ENCODE data around the gene NOX5. TPM values are rescaled to one million over a fixed set of nuclear protein-coding genes. Genes with fewer than 3 reads are reported as not detected.

NOX5 gene
- total RNA-seq, 1 donor from 2014 or later, result not detected

DNA sequence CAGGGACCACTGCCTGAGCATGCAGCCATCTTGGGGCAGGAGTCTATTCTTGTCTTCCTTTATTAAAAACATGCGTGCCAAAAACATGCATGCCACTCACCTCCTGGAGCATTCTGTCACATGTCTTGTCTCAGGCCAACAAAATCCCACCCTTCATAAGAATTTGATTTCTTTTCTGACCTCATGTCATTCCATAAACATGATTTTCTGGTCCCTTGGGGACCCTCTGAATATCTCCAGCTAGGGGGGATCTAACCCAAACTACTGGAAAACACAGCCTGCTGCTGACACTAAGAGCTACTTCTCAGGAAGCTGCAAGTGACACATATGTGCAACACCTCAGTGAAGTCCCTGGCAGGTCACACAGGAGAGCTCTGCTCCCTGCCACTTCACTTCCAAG, 26.8 kb upstream of the NOX5 start:
- Histone ChIP-seq H3K9me3 (replicated peaks) (no peaks in the 10 kb centered on the region), H3K4me3 (no peak overlapping the region), H3K27ac (replicated peaks) (no peak overlapping the region), H3K4me1 (peaks cover 22% of the 10 kb centered on the region), H3K27me3 (ENCODE audit: low read depth) (no peaks in the 10 kb centered on the region), H3K36me3 (no peaks in the 10 kb centered on the region)
- intact Hi-C loops (cut with micrococcal nuclease), result no loop called here
- DNase-seq, result no peak
- TF ChIP-seq, protein P1, sequence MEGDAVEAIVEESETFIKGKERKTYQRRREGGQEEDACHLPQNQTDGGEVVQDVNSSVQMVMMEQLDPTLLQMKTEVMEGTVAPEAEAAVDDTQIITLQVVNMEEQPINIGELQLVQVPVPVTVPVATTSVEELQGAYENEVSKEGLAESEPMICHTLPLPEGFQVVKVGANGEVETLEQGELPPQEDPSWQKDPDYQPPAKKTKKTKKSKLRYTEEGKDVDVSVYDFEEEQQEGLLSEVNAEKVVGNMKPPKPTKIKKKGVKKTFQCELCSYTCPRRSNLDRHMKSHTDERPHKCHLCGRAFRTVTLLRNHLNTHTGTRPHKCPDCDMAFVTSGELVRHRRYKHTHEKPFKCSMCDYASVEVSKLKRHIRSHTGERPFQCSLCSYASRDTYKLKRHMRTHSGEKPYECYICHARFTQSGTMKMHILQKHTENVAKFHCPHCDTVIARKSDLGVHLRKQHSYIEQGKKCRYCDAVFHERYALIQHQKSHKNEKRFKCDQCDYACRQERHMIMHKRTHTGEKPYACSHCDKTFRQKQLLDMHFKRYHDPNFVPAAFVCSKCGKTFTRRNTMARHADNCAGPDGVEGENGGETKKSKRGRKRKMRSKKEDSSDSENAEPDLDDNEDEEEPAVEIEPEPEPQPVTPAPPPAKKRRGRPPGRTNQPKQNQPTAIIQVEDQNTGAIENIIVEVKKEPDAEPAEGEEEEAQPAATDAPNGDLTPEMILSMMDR (IDR thresholded peaks at IDR 0.05; ENCODE audit: borderline replicate concordance), result no peak

- H3K4me3 ChIP-seq, result no peak overlapping the region
- intact Hi-C loops (cut with micrococcal nuclease), result no loop called here
- TF ChIP-seq, protein P1 (IDR thresholded peaks at IDR 0.05; ENCODE audit: borderline replicate concordance), result no peak
- no peak overlapping the region for H3K27ac ChIP-seq (replicated peaks)
- H3K27me3 ChIP-seq (ENCODE audit: low read depth), result no peaks in the 10 kb centered on the region
- H3K4me1 ChIP-seq, result peaks cover 22% of the 10 kb centered on the region
- H3K36me3 ChIP-seq, result no peaks in the 10 kb centered on the region
- no peaks in the 10 kb centered on the region for H3K9me3 ChIP-seq (replicated peaks)
- DNase-seq, result no peak
These were observed 24.8 kb upstream of the NOX5 start for GRCh38 chr15:68989541-68990230.

- H3K27me3 ChIP-seq (ENCODE audit: low read depth), result no peaks in the 10 kb centered on the region
- no peak overlapping the region for H3K4me3 ChIP-seq
- TF ChIP-seq, protein P1 (IDR thresholded peaks at IDR 0.05; ENCODE audit: borderline replicate concordance), result no peak
- intact Hi-C loops (cut with micrococcal nuclease), result no loop called here
- H3K36me3 ChIP-seq, result no peaks in the 10 kb centered on the region
- H3K27ac ChIP-seq (replicated peaks), result no peak overlapping the region
- no peaks in the 10 kb centered on the region for H3K9me3 ChIP-seq (replicated peaks)
- DNase-seq, result no peak
- peaks cover 22% of the 10 kb centered on the region for H3K4me1 ChIP-seq
These were observed 24.1 kb upstream of the NOX5 start for GRCh38 chr15:68990231-68990991.

DNA sequence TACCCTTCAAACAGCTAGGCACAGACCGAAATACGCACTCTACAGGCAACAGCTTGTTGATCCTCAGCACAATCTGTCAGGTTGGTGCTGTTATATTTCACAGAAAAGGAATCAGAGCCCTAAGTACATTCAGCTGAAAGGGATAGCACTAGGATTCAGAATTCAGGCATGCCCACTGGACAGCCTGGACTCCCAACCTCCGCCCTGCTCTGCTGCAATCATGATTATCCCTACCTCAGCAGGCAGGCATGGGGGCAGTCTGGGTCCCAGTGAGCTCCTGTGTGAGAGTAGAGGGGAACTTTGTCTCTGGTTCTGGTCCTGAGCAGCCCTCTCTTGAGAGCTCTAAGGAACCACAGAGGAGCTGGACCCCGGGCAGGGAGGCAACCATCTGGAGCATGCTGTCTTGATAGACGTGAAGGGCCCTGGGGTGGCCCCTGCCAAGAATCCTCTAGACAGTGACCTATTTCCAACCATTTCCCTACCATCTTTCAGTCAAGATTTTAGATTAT, 23.4 kb upstream of the NOX5 start:
- Histone ChIP-seq H3K4me1 (peaks cover 22% of the 10 kb centered on the region), H3K9me3 (replicated peaks) (no peaks in the 10 kb centered on the region), H3K4me3 (no peak overlapping the region), H3K27ac (replicated peaks) (no peak overlapping the region), H3K36me3 (no peaks in the 10 kb centered on the region), H3K27me3 (ENCODE audit: low read depth) (no peaks in the 10 kb centered on the region)
- TF ChIP-seq, protein P1 (IDR thresholded peaks at IDR 0.05; ENCODE audit: borderline replicate concordance), result no peak
- no peak for DNase-seq
- intact Hi-C loops (cut with micrococcal nuclease), result no loop called here

- Histone ChIP-seq H3K4me1 (peaks cover 22% of the 10 kb centered on the region), H3K4me3 (no peak overlapping the region), H3K27ac (replicated peaks) (no peak overlapping the region), H3K9me3 (replicated peaks) (no peaks in the 10 kb centered on the region), H3K27me3 (ENCODE audit: low read depth) (no peaks in the 10 kb centered on the region), H3K36me3 (no peaks in the 10 kb centered on the region)
- intact Hi-C loops (cut with micrococcal nuclease), result no loop called here
- TF ChIP-seq, protein P1 (IDR thresholded peaks at IDR 0.05; ENCODE audit: borderline replicate concordance), result no peak
- no peak for DNase-seq
These were observed 22.8 kb upstream of the NOX5 start for GRCh38 chr15:68991723-68992122.

All from left ventricle myocardium inferior (tissue), 1 donor.